GM18951 (cell line): ENCODE data around the gene IL22RA1.

Experiments
- POLR2A ChIP-seq: IDR thresholded peaks from 4 replicates; pipeline ENCODE4 v1.6.1; 2011; ENCODE audit warnings: mild to moderate bottlenecking; ENCODE audit not compliant: insufficient read length, insufficient read depth; ENCODE audit errors: extremely low read depth
- in situ Hi-C: fragments of 300-500 bp; cut with MboI; formaldehyde crosslinking; loops from one replicate; pipeline ENCODE4 v1.12.0; 2022; ENCODE audit warnings: low sequenced_read_pairs, mixed read lengths, inconsistent platforms; ENCODE audit not compliant: unreplicated experiment

Gene IL22RA1

GRCh38 chr1:24139841-24140425 lies 3.0 kb downstream of the IL22RA1 start:
- no peak for TF ChIP-seq POLR2A
- in situ Hi-C loops = no loop called here

- in situ Hi-C loops = no loop called here
- no peak for TF ChIP-seq POLR2A
Observed at GRCh38 chr1:24139222-24139489, 3.8 kb downstream of the IL22RA1 start.

GRCh38 chr1:24138476-24139221 lies 4.3 kb downstream of the IL22RA1 start:
- in situ Hi-C loops = no loop called here
- no peak for TF ChIP-seq POLR2A

- no peak for TF ChIP-seq POLR2A
- in situ Hi-C loops = no loop called here
Observed at GRCh38 chr1:24136956-24137539, 5.9 kb downstream of the IL22RA1 start.

GRCh38 chr1:24134376-24134775 lies 8.6 kb downstream of the IL22RA1 start:
- in situ Hi-C loops = no loop called here
- TF ChIP-seq POLR2A = no peak

- no peak for TF ChIP-seq POLR2A
- in situ Hi-C loops = no loop called here
Observed at GRCh38 chr1:24133819-24134218, 9.1 kb downstream of the IL22RA1 start.

- in situ Hi-C loops = no loop called here
- no peak for TF ChIP-seq POLR2A
Observed at GRCh38 chr1:24130385-24130784, 12.6 kb downstream of the IL22RA1 start.

GRCh38 chr1:24127801-24128363 lies 15.1 kb downstream of the IL22RA1 start:
- in situ Hi-C loops = no loop called here
- no peak for TF ChIP-seq POLR2A

GRCh38 chr1:24127134-24127800 lies 15.7 kb downstream of the IL22RA1 start:
- in situ Hi-C loops = no loop called here

GRCh38 chr1:24126672-24127023 lies 16.3 kb downstream of the IL22RA1 start:
- no peak for TF ChIP-seq POLR2A
- in situ Hi-C loops = no loop called here

More at GRCh38 chr1:24127134-24127800, 15.7 kb downstream of the IL22RA1 start:
- no peak for TF ChIP-seq POLR2A

- in situ Hi-C loops = no loop called here
- TF ChIP-seq POLR2A = no peak
Observed at GRCh38 chr1:24126018-24126671, 16.8 kb downstream of the IL22RA1 start.

- no peak for TF ChIP-seq POLR2A
- in situ Hi-C loops = no loop called here
Observed at GRCh38 chr1:24125456-24125855, 17.5 kb downstream of the IL22RA1 start.

- TF ChIP-seq POLR2A = no peak
- in situ Hi-C loops = no loop called here
Observed at GRCh38 chr1:24124980-24125379, 18.0 kb downstream of the IL22RA1 start.

GRCh38 chr1:24123611-24124010 lies 19.3 kb downstream of the IL22RA1 start:
- no peak for TF ChIP-seq POLR2A
- in situ Hi-C loops = no loop called here

- no peak for TF ChIP-seq POLR2A
- in situ Hi-C loops = no loop called here
Observed at GRCh38 chr1:24122776-24123175, 20.2 kb downstream of the IL22RA1 start.
